Fibroblast of mammary gland (primary cell): Measurements from ENCODE around the gene GRIP1.

ENCODE experiments used
- DNase-seq: peaks from one replicate; pipeline ENCODE4 v3.0.0-alpha.2; 2010; ENCODE audit warnings: low read depth
- H3K4me3 ChIP-seq: 2 replicates; pipeline ENCODE4 v1.5.1; 2011; ENCODE audit warnings: low read depth, mild to moderate bottlenecking, low read length, moderate library complexity; ENCODE audit not compliant: control insufficient read depth
- TF ChIP-seq, protein P1 (sequence below): conservative IDR thresholded peaks from 2 replicates; pipeline ENCODE4 v1.5.1; 2011; ENCODE audit warnings: low read depth, low read length, inconsistent platforms; ENCODE audit not compliant: control insufficient read depth, insufficient read depth

GRIP1 gene

DNA sequence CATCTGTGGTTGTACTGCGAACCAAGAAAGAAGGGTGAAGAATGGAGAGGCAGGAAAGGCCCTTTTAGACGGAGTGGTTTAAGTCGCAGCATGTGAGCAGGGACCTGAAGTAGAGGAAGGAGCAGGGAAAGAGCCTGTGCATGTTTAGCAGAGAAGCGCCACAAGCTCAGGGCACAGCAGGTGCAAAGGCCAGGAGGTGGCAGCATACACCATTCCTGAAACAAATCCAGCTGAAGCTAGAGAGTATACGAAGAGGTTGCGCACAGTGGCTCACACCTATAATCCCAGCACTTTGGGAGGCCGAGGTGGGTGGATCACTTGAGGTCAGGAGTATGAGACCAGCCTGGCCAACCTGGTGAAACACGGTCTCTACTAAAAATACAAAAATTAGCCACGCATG is 326.7 kb downstream of the GRIP1 start:
- DNase-seq, result peak; percentile 17

DNA sequence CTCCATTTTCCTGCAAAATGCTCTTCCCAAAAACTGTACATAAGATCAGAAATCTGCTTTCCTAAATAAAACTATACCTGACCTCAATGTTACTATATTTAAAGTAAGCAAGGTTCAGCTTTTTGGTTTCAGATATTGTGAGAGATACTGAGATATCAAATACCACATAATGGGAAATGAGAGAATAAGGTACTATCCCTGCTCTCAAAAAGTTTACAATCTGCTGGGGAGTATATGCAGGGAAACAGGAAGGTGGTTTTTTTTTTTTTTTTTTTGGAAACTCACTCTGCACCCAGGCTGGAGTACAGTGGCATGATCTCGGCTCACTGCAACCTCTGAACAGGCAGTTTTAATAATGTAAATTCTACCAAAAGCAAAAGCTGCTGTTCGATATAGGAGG is 327.6 kb downstream of the GRIP1 start:
- TF ChIP-seq, protein P1, sequence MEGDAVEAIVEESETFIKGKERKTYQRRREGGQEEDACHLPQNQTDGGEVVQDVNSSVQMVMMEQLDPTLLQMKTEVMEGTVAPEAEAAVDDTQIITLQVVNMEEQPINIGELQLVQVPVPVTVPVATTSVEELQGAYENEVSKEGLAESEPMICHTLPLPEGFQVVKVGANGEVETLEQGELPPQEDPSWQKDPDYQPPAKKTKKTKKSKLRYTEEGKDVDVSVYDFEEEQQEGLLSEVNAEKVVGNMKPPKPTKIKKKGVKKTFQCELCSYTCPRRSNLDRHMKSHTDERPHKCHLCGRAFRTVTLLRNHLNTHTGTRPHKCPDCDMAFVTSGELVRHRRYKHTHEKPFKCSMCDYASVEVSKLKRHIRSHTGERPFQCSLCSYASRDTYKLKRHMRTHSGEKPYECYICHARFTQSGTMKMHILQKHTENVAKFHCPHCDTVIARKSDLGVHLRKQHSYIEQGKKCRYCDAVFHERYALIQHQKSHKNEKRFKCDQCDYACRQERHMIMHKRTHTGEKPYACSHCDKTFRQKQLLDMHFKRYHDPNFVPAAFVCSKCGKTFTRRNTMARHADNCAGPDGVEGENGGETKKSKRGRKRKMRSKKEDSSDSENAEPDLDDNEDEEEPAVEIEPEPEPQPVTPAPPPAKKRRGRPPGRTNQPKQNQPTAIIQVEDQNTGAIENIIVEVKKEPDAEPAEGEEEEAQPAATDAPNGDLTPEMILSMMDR, result no peak
- no peak for DNase-seq
- H3K4me3 ChIP-seq, result no peak overlapping the region

More for the DNA sequence above, 326.7 kb downstream of the GRIP1 start:
- TF ChIP-seq, protein P1, result peak; percentile 25
- no peak overlapping the region for H3K4me3 ChIP-seq

DNA sequence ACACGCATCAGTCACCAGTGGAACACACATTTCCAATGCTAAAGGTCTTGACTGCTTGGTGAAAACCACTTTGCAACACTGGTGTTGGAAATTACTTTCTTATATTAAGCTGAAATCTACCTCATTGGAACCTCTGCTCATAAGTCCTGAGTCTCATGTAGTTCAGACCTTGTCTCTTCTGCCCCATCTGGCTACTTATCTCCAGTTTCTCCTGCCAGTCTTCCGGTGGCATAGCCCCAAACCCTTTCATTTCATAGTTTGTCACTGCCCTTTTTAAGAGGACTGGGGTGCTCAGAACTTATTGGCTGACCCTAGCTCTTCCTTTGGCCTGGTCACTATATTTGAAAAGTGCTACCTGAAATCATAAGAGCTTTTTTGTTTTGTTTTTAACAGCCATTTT is 332.9 kb downstream of the GRIP1 start:
- TF ChIP-seq, protein P1, result no peak
- H3K4me3 ChIP-seq, result no peak overlapping the region
- no peak for DNase-seq

DNA sequence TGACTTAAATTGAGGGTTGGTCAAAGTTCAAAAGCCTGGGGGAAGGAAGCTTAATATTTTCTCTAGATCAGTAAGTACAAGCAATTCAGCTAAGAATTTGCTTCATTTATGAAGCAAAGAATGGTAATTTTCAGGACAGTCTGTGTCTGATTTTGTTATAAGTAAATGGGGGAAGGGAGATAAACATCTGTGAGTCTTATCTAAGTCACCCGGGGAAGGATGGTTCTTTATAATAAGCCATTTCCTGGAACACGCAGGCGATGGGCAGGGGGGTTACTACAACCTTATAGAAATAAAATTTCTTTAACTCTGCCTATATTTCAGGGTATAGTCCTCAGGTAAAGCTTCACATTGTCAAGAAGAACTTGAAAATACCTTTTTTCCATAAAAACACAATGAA is 333.7 kb downstream of the GRIP1 start:
- H3K4me3 ChIP-seq, result no peak overlapping the region
- TF ChIP-seq, protein P1, result no peak
- DNase-seq, result no peak

DNA sequence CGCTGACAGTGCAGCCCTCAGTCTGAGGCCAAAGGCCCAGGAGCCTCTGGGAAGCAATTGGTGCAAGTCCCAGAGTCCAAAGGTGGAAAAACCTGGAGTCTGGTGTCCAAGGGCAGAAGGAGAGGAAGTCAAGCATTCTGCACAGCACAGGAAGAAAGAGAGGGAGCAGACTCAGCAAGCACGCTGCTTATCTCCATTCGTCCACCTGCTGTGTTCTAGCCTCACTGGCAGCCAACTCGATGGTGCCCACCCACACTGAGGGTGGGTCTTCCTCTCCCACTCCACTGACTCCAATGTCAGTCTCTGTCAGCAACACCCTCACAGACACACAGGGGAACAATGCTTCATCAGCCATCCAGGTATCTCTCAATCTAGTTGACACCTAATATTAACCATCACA is 337.8 kb downstream of the GRIP1 start:
- TF ChIP-seq, protein P1, result no peak
- DNase-seq, result no peak
- no peak overlapping the region for H3K4me3 ChIP-seq

DNA sequence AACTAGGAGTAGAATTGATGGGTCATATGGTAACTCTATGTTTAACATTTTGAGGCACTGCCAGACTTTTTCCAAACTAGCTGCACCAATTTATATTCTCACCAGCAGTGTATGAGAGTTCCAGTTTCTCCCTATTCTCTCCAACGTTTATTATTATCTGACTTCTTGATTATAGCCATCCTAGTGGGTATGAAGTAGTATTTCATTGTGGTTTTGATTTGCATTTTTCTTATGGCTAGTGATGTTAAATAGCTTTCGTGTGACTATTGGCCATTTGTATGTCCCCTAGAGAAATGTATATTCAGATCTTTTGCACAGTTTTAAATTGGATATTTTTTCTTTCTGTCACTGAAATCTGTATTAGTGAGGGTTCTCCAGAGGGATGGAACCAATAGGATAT is 338.7 kb downstream of the GRIP1 start:
- peak; percentile 15 for DNase-seq
- H3K4me3 ChIP-seq, result no peak overlapping the region
- TF ChIP-seq, protein P1, result no peak

DNA sequence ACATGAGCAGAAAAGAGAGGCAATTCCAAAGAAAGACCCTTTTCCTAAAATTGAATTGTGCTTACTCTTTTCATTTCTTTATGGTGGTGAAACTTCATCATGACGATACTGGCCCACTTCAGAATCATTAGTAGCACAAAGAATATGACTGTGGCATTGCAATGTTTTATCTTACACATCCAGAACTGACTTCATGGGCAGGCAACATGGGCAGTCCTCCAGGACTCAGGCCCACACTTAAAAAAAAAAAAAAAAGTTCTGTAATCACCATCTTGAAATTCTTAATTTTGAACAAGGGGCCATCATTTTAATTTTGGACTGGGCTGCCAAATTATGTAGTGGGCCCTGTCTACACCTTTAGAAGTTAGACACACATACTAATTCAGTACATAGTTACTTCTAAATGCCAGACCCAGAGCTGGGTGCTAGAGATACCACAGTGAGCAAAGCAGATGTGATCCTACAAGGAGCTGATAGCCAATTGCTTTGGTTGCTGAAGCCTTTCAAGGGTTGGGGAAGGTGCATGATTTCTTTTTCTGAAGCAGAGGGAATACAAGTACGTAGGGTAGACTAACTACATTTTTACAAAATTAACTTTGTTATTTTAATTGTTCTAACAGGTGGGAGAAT is 341.4 kb downstream of the GRIP1 start:
- no peak overlapping the region for H3K4me3 ChIP-seq
- DNase-seq, result no peak
- TF ChIP-seq, protein P1, result no peak
